Body of pancreas (tissue), 4 donors: Measurements from ENCODE around the gene MYADML2. TPM values are rescaled to one million over a fixed set of nuclear protein-coding genes. Genes with fewer than 3 reads are reported as not detected.

Experiments
- ATAC-seq: fragments of 150-250 bp; one replicate; pipeline ENCODE4 v1.9.1; 2016
- DNase-seq, 4 donors: peaks; one replicate each; pipeline ENCODE4 v3.0.0-alpha.2; 2019
- H3K27ac ChIP-seq, 4 donors: fragments of 200-600 bp; sonication (generic); 1 replicate in 3 of 4; 2 replicates in 1 of 4; pipeline versions ENCODE4 v1.5.1 to v1.6.1; 2016 to 2019; ENCODE audit warnings: mild to moderate bottlenecking in 1 of 4, mixed read lengths in 1 of 4, moderate library complexity in 1 of 4
- H3K27me3 ChIP-seq, 2 donors: fragments of 200-600 bp; sonication (generic); one replicate each; pipeline ENCODE4 v1.6.0; 2016; ENCODE audit warnings: mild to moderate bottlenecking in 1 of 2
- H3K36me3 ChIP-seq, 2 donors: fragments of 200-600 bp; sonication (generic); replicated peaks in 1 of 2; 2 replicates each; pipeline ENCODE4 v1.5.1; 2016; ENCODE audit warnings: low read depth in 2 of 2; ENCODE audit not compliant: insufficient read depth in 1 of 2
- H3K4me1 ChIP-seq: fragments of 200-600 bp; sonication (generic); one replicate; pipeline ENCODE4 v1.6.0; 2016
- H3K4me3 ChIP-seq, 2 donors: fragments of 200-600 bp; sonication (generic); 1 replicate in 1 of 2; 2 replicates in 1 of 2; pipeline ENCODE4 v1.5.1; 2016 to 2019
- H3K9me3 ChIP-seq, 3 donors: fragments of 200-600 bp; sonication (generic); 1 replicate in 2 of 3; 2 replicates in 1 of 3; pipeline ENCODE4 v1.5.1; 2016
- POLR2A ChIP-seq, 3 donors: fragments of 450-650 bp; IDR thresholded peaks; one replicate each; pipeline ENCODE4 v1.6.1; 2016; ENCODE audit warnings: antibody characterized with exemption in 3 of 3, mild to moderate bottlenecking in 2 of 3
- WGBS, 2 donors: methylation state at CpG; one replicate each; pipeline ENCODE4 v1.1.5; 2017; 5-methylcytosine and 5-hydroxymethylcytosine counted together
- intact Hi-C: fragments of 100-400 bp; cut with DNase I; formaldehyde crosslinking; loops from one replicate; pipeline ENCODE4 v1.15.1; 2023
- total RNA-seq, 2 donors: library from RNA; depleted of rRNA; stranded (reverse); fragments of >200 nt; gene quantifications; one replicate each; pipeline ENCODE4 v1.1.0, GENCODE V29; 2016
- TF ChIP-seq, protein P1 (sequence below), 7 experiments: fragments of 450-650 bp in 4 of 7; fragments of 200-600 bp in 3 of 7; sonication (generic) in 3 of 7; IDR thresholded peaks; one replicate each; pipeline ENCODE4 v1.5.1; 2016 to 2019; ENCODE audit warnings: antibody characterized with exemption in 7 of 7

MYADML2 gene
- total RNA-seq, 2 donors from 2014 or later, result not detected

GRCh38 chr17:81925860-81926450, 21.1 kb downstream of the MYADML2 start:
- Histone ChIP-seq H3K27me3 (no peaks in the 10 kb centered on the region), H3K36me3 (no peaks in the 10 kb centered on the region), H3K27ac (peak overlapping the region; percentile 89 to 98 (median 96)), H3K4me1 (peaks cover 51% of the 10 kb centered on the region), H3K9me3 (no peaks in the 10 kb centered on the region), H3K4me3 (no peak overlapping the region)
- ATAC-seq (no peak), DNase-seq (no peak)
- WGBS, 2 donors, result 31 to 41% methylated on average over 6 to 10 of the region's 10 CpGs
- TF ChIP-seq, protein P1, sequence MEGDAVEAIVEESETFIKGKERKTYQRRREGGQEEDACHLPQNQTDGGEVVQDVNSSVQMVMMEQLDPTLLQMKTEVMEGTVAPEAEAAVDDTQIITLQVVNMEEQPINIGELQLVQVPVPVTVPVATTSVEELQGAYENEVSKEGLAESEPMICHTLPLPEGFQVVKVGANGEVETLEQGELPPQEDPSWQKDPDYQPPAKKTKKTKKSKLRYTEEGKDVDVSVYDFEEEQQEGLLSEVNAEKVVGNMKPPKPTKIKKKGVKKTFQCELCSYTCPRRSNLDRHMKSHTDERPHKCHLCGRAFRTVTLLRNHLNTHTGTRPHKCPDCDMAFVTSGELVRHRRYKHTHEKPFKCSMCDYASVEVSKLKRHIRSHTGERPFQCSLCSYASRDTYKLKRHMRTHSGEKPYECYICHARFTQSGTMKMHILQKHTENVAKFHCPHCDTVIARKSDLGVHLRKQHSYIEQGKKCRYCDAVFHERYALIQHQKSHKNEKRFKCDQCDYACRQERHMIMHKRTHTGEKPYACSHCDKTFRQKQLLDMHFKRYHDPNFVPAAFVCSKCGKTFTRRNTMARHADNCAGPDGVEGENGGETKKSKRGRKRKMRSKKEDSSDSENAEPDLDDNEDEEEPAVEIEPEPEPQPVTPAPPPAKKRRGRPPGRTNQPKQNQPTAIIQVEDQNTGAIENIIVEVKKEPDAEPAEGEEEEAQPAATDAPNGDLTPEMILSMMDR (IDR thresholded peaks at IDR 0.05), result no peak
- no peak for TF ChIP-seq POLR2A (IDR thresholded peaks at IDR 0.05)
- intact Hi-C loops, result no loop called here

- ATAC-seq (no peak), DNase-seq (peak in 1 of 4 donors; percentile 39)
- no peaks in the 10 kb centered on the region for H3K36me3 ChIP-seq
- intact Hi-C loops, result no loop called here
- no peaks in the 10 kb centered on the region for H3K27me3 ChIP-seq
- WGBS, 2 donors, result 47 to 78% methylated on average over 12 to 21 of the region's 21 CpGs
- no peaks in the 10 kb centered on the region for H3K9me3 ChIP-seq
- H3K4me1 ChIP-seq, result peaks cover 51% of the 10 kb centered on the region
- TF ChIP-seq, protein P1 (IDR thresholded peaks at IDR 0.05), result no peak
- no peak for TF ChIP-seq POLR2A (IDR thresholded peaks at IDR 0.05)
- H3K27ac ChIP-seq, result peak overlapping the region in 2 of 4 donors; percentile 63 to 98
- no peak overlapping the region for H3K4me3 ChIP-seq
Measured at GRCh38 chr17:81924557-81925532, 22.2 kb downstream of the MYADML2 start.

DNA sequence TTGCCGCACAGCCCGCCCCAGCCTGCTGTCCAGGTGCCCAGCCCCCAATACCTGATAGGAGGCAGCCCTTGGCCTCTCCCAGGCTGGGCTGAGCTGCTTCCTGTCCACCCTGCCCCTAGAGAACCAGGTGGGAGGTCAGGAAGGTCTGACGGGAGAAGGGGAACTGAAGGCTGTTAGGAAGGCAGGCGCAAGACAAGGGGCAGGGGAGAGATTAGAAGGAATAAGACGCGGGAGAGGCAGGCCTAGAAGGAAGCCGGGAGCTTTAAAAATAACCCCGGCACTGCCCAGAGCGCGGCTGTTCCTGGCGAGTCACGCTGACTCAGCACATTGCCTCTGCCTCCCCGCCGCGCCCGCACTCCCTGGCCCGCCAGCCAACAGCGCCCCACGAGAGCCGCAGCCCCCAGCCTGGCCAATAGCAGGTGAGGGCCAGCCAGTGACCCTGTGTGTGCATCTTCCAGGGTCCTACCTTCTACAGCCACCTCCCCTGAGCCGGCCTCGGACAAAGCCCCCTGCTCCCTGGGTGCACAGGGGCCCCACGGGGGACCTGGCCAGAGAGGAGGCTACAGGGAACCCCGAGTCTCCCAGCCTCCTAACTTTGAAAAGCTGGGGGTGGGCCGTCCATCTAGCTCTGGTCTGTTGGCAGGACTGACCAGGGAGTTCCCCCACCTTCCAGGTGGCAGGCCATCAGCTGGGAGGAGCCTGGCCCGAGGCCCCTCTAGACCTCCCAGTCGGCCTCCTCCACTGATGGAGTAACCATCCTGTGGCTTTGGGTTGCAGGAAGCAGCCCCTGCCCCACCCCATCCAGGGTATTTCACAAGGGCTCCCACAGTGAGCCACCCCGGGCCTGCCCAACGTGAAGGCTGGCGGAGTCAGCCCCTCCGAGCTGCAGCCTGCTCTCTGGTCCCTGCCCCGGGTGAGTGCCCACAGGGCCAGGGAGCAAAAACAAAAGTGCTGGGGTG, 23.5 kb downstream of the MYADML2 start:
- peak overlapping the region in 2 of 4 donors; percentile 63 for H3K27ac ChIP-seq
- ATAC-seq, result no peak
- no peaks in the 10 kb centered on the region for H3K36me3 ChIP-seq
- peaks cover 46% of the 10 kb centered on the region for H3K4me1 ChIP-seq
- no peaks in the 10 kb centered on the region for H3K9me3 ChIP-seq
- H3K4me3 ChIP-seq, result no peak overlapping the region
- 16 to 28% methylated on average over 7 to 32 of the region's 32 CpGs for WGBS, 2 donors
- H3K27me3 ChIP-seq, result no peaks in the 10 kb centered on the region
- TF ChIP-seq, protein P1 (IDR thresholded peaks at IDR 0.05), result no peak
- TF ChIP-seq POLR2A (IDR thresholded peaks at IDR 0.05), result no peak
- peak; percentile 64 to 78 (median 70) for DNase-seq
- intact Hi-C loops, result no loop called here

- Histone ChIP-seq H3K27me3 (no peaks in the 10 kb centered on the region), H3K4me1 (peaks cover 43% of the 10 kb centered on the region), H3K27ac (peak overlapping the region in 1 of 4 donors; percentile 63), H3K9me3 (no peaks in the 10 kb centered on the region), H3K4me3 (no peak overlapping the region), H3K36me3 (no peaks in the 10 kb centered on the region)
- no peak for DNase-seq
- TF ChIP-seq, protein P1 (IDR thresholded peaks at IDR 0.05), result no peak
- no peak for TF ChIP-seq POLR2A (IDR thresholded peaks at IDR 0.05)
- 84 to 91% methylated on average over 45 to 51 of the region's 58 CpGs for WGBS, 2 donors
- intact Hi-C loops, result no loop called here
- no peak for ATAC-seq
Measured at GRCh38 chr17:81922566-81923301, 24.3 kb downstream of the MYADML2 start.
